Measurements from ENCODE around the gene FAM177A1. TPM values are rescaled to one million over a fixed set of nuclear protein-coding genes. Genes with fewer than 3 reads are reported as not detected.

Gene FAM177A1
- total and polyA plus RNA-seq, 2 of the 13 experiments (the other 11 are each of a cell fraction or from before 2014, with no cell fraction given) = 72.9 to 119 TPM

- TF ChIP-seq HDAC1 (CRISPR knock-in tag; IDR thresholded peaks at IDR 0.05) (peak; percentile 95), LBX2 (CRISPR knock-in tag; IDR thresholded peaks at IDR 0.05; ENCODE audit: borderline replicate concordance) (peak; percentile 73; the same call in 1 of the 2 replicates), ZSCAN22 (CRISPR knock-in tag; IDR thresholded peaks at IDR 0.05) (peak; percentile 90), SATB2 (CRISPR knock-in tag; IDR thresholded peaks at IDR 0.05) (peak; percentile 99), ZNF790 (CRISPR knock-in tag; IDR thresholded peaks at IDR 0.05; ENCODE audit: borderline replicate concordance) (peak; percentile 99), ARNTL (CRISPR knock-in tag; IDR thresholded peaks at IDR 0.05) (peak; percentile 98), KAT7 (CRISPR knock-in tag; IDR thresholded peaks at IDR 0.05; ENCODE audit: borderline replicate concordance) (peak; percentile 93), THYN1 (CRISPR knock-in tag; IDR thresholded peaks at IDR 0.05; ENCODE audit: borderline replicate concordance, low read depth) (no peak), ZNF816 (CRISPR knock-in tag; IDR thresholded peaks at IDR 0.05; ENCODE audit: borderline replicate concordance) (peak; percentile 96), ONECUT2 (CRISPR knock-in tag; IDR thresholded peaks at IDR 0.05) (peak; percentile 68), PAF1 (CRISPR knock-in tag; IDR thresholded peaks at IDR 0.05) (no peak), NFE2 (CRISPR knock-in tag; IDR thresholded peaks at IDR 0.05) (no peak), HINFP (CRISPR knock-in tag; IDR thresholded peaks at IDR 0.05; ENCODE audit: low read depth) (peak; percentile 83), ZBTB38 (CRISPR knock-in tag; IDR thresholded peaks at IDR 0.05) (peak; percentile 96), RNF2 (conservative IDR thresholded peaks at IDR 0.05; ENCODE audit: low read depth) (peak; percentile 100), ZFX (CRISPR knock-in tag; IDR thresholded peaks at IDR 0.05; ENCODE audit: low read depth) (peak; percentile 99)
- TF ChIP-seq, protein P1, sequence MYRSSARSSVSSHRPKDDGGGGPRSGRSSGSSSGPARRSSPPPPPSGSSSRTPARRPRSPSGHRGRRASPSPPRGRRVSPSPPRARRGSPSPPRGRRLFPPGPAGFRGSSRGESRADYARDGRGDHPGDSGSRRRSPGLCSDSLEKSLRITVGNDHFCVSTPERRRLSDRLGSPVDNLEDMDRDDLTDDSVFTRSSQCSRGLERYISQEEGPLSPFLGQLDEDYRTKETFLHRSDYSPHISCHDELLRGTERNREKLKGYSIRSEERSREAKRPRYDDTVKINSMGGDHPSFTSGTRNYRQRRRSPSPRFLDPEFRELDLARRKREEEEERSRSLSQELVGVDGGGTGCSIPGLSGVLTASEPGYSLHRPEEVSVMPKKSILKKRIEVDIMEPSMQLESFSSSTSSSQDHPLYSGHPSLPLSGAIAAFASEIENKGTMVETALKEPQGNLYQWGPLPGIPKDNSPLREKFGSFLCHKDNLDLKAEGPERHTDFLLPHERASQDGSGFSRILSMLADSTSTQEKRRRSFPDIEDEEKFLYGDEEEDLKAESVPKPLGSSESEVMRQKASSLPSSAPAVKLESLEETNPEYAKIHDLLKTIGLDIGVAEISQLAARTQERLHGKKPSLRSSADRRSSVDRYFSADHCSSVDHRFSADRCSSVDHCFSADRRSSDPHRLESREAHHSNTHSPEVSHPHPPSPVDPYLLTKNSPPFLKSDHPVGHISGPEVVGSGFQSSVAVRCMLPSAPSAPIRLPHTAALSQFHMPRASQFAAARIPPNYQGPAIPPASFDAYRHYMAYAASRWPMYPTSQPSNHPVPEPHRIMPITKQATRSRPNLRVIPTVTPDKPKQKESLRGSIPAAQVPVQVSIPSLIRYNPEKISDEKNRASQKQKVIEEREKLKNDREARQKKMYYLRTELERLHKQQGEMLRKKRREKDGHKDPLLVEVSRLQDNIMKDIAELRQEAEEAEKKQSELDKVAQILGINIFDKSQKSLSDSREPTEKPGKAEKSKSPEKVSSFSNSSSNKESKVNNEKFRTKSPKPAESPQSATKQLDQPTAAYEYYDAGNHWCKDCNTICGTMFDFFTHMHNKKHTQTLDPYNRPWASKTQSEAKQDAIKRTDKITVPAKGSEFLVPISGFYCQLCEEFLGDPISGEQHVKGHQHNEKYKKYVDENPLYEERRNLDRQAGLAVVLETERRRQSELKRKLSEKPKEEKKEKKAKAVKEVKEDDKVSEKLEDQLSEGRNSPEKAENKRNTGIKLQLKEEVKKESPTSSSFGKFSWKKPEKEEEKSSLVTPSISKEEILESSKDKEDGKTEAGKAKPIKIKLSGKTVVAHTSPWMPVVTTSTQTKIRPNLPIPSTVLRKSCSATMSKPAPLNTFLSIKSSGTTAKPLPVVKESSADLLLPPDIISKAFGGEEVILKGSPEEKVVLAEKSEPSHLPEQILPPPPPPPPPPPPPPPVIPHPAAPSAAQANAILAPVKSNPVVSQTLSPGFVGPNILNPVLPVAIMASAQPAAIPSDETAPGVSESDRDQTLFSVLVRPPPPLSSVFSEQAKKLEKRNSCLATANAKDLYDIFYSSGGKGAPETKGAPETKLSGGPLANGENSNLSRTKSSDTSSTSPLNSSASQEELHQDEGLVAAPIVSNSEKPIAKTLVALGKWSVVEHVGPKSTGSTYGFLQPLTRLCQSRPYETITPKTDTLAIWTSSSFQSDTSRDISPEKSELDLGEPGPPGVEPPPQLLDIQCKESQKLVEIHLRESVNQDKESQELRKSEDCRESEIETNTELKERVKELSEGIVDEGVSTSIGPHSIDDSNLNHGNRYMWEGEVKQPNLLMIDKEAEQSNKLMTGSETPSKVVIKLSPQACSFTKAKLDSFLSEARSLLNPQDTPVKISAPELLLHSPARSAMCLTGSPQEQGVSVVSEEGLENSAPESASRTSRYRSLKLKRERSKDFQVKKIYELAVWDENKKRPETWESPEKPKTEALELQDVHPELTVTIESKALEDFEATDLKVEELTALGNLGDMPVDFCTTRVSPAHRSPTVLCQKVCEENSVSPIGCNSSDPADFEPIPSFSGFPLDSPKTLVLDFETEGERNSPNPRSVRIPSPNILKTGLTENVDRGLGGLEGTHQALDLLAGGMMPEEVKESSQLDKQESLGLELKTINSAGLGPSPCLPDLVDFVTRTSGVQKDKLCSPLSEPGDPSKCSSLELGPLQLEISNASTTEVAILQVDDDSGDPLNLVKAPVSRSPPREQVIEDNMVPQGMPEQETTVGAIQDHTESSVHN (CRISPR knock-in tag; IDR thresholded peaks at IDR 0.05) = no peak
- TF ChIP-seq, protein P2, sequence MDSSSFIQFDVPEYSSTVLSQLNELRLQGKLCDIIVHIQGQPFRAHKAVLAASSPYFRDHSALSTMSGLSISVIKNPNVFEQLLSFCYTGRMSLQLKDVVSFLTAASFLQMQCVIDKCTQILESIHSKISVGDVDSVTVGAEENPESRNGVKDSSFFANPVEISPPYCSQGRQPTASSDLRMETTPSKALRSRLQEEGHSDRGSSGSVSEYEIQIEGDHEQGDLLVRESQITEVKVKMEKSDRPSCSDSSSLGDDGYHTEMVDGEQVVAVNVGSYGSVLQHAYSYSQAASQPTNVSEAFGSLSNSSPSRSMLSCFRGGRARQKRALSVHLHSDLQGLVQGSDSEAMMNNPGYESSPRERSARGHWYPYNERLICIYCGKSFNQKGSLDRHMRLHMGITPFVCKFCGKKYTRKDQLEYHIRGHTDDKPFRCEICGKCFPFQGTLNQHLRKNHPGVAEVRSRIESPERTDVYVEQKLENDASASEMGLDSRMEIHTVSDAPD (CRISPR knock-in tag; IDR thresholded peaks at IDR 0.05) = no peak
These were observed 76.0 kb downstream of the FAM177A1 start, which contains the start of the genes PPP2R3C and PRORP (continued) for GRCh38 chr14:35121887-35122695.
